Measurements from ENCODE around the gene EPS8L2. TPM values are rescaled to one million over a fixed set of nuclear protein-coding genes. Genes with fewer than 3 reads are reported as not detected.

The EPS8L2 gene
- total and polyA plus RNA-seq, 11 donors: 0.72 to 15.5 (median 1.5) TPM

DNA sequence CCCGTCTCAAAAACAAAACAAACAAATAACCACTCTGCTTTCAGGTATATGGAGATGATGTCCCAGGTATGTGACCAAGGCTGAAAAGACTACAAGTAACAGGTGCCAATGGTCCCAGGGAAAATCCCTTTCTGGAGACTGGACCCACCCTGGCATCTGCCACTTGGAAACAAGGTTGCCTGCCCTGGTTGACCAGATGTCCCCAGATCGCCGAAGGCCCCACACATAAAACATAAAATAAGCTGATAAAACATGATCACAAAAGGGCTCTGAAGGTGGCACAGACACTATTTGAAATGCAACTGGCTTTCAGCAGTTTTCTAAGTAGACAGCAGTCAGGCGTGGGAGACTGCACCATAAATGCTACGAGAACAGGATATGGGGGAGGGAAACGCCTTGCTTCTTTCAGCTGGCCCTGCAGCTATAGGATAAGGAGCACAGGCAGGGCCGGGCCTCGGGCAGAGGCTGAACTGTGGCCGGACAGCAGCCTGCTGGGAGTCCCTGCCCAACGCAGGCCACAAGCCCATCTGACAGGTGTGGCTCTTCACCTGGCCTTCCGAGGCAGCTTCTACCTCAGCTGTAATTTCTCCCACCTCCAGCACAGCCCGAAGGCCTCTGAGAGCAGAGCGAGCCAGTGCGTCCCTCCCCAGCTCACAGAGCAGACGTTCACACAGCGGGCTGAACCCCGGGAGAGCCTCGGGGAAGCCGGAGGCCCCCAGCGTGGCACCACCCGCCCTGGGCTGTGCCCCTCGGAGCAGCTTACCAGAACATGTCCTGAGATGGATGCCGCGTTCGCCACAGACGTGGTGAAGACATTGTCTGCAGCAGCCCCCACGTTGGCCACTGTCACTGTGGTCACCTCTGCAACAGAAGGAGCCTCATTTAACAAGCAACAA is 15.0 kb upstream of the EPS8L2 start:
- 75 to 78% (median 77%) methylated on average over 23 to 27 of the region's 27 CpGs for WGBS, 4 donors
- Histone ChIP-seq H3K4me1 (peaks cover 5 to 26% (median 13%) of the 10 kb centered on the region in 12 donors), H3K9me3 (no peaks in the 10 kb centered on the region), H3K27ac (no peak overlapping the region), H3K4me3 (no peak overlapping the region), H3K27me3 (no peaks in the 10 kb centered on the region), H3K36me3 (peaks cover 0 to 46% (median 34%) of the 10 kb centered on the region in 9 donors)
- intact Hi-C loops (cut with DNase I): loop anchor here in 1 of 10 donors (5.0 kb wide), 1 partner anchor 79 kb away; no protein-coding TSS in a partner anchor
- DNase-seq (peak in 2 of 5 donors; percentile 13 to 59), ATAC-seq (no peak)
- TF ChIP-seq, protein P1, sequence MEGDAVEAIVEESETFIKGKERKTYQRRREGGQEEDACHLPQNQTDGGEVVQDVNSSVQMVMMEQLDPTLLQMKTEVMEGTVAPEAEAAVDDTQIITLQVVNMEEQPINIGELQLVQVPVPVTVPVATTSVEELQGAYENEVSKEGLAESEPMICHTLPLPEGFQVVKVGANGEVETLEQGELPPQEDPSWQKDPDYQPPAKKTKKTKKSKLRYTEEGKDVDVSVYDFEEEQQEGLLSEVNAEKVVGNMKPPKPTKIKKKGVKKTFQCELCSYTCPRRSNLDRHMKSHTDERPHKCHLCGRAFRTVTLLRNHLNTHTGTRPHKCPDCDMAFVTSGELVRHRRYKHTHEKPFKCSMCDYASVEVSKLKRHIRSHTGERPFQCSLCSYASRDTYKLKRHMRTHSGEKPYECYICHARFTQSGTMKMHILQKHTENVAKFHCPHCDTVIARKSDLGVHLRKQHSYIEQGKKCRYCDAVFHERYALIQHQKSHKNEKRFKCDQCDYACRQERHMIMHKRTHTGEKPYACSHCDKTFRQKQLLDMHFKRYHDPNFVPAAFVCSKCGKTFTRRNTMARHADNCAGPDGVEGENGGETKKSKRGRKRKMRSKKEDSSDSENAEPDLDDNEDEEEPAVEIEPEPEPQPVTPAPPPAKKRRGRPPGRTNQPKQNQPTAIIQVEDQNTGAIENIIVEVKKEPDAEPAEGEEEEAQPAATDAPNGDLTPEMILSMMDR (IDR thresholded peaks at IDR 0.05): no peak
- TF ChIP-seq POLR2A (IDR thresholded peaks at IDR 0.05): no peak

DNA sequence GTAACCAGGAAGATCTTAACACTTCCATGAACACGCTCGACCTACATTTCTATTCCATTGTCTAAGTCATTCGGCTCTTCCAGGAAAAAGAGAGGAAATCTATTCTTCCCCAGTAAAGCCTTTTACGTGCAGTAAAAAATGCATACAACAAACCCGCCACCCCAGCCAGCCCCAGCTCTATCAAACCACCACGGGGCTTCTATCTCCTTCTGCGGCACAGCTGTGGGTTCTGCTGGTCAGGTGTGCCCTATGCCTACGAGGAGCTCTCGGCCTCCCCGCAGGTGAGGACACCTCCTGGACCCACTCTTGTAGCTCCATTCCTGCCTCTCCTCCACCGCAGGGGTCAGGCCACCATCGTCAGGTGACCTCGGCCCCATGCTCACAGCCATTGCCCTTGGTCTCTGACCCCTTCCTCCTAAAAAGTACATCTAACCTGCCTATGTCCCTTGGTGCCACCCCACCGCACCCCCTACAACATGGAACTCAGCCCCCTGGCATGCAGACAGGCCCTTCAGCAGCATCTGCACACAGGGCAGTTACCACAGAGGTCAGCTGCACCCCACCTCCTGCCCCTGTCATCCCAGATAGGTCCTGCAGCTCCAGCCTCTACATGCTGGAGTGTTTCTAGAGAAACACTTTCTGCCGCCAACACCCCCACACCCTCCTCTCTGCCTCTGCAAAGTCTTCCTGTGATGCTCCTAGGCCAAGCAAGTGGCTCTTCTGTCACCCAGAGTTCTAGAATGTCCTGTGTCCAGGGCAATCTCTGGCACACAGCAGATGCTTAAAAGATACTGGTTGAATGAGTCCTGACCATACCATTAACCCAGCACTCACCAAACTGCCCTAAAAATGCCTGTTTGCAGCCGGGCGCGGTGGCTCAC is 14.1 kb upstream of the EPS8L2 start:
- H3K4me1 ChIP-seq: peaks cover 8 to 35% (median 19%) of the 10 kb centered on the region in 12 donors
- H3K9me3 ChIP-seq: no peaks in the 10 kb centered on the region
- no peak for ATAC-seq
- TF ChIP-seq POLR2A (IDR thresholded peaks at IDR 0.05): no peak
- TF ChIP-seq, protein P1 (IDR thresholded peaks at IDR 0.05): no peak
- H3K27me3 ChIP-seq: no peaks in the 10 kb centered on the region
- WGBS, 4 donors: 90 to 94% (median 91%) methylated on average over 18 of the region's 18 CpGs
- intact Hi-C loops (cut with DNase I): loop anchor here in 1 of 10 donors (5.0 kb wide), 1 partner anchor 80 kb away; no protein-coding TSS in a partner anchor
- no peak overlapping the region for H3K27ac ChIP-seq
- DNase-seq: peak in 1 of 5 donors; percentile 35
- no peak overlapping the region for H3K4me3 ChIP-seq
- peaks cover 0 to 36% (median 26%) of the 10 kb centered on the region in 9 donors for H3K36me3 ChIP-seq

DNA sequence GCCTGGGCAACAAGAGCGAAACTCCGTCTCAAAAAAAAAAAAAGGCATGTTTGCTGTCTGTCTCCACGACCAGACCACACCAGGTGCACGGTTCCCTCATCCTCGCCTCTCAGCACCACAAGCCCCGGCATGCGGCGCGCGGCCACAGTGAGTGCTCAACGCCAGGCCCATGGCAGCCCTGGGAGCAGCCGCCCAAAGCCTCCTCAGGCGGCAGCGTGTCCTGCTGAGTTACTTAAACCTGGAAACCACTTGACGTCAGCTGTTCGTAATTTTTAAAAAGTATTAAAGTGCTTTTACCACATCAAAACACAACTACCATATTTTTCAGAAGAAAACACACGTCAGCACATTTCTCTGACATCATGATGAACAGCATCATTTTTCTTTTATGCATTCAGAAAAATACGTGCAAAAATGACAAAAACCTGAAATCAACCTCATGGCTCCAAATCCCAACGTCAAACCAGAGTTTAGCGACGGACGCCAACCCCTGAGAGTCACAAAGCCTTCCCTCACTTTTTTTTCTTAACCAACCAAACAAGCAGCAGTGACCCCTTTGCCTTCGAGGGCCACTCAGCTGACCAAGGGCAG is 13.1 kb upstream of the EPS8L2 start:
- intact Hi-C loops (cut with DNase I): loop anchor here in 1 of 10 donors (5.0 kb wide), 1 partner anchor 81 kb away; no protein-coding TSS in a partner anchor
- H3K4me3 ChIP-seq: peak overlapping the region in 5 of 12 donors; percentile 72 to 99 (median 92)
- TF ChIP-seq, protein P1 (IDR thresholded peaks at IDR 0.05): no peak
- TF ChIP-seq POLR2A (IDR thresholded peaks at IDR 0.05): no peak
- WGBS, 4 donors: 86 to 90% (median 88%) methylated on average over 15 to 23 of the region's 23 CpGs
- no peaks in the 10 kb centered on the region for H3K9me3 ChIP-seq
- peaks cover 8 to 44% (median 28%) of the 10 kb centered on the region in 12 donors for H3K4me1 ChIP-seq
- DNase-seq: peak in 1 of 5 donors; percentile 60
- H3K27ac ChIP-seq: peak overlapping the region in 11 of 12 donors; percentile 12 to 100 (median 54)
- peaks cover 0 to 26% (median 17%) of the 10 kb centered on the region in 9 donors for H3K36me3 ChIP-seq
- ATAC-seq: no peak
- H3K27me3 ChIP-seq: no peaks in the 10 kb centered on the region
